ENCODE results near the gene MARF1. TPM values are rescaled to one million over a fixed set of nuclear protein-coding genes. Genes with fewer than 3 reads are reported as not detected.

MARF1 gene
- total RNA-seq, 1 donor from 2014 or later, result 50.8 TPM

DNA sequence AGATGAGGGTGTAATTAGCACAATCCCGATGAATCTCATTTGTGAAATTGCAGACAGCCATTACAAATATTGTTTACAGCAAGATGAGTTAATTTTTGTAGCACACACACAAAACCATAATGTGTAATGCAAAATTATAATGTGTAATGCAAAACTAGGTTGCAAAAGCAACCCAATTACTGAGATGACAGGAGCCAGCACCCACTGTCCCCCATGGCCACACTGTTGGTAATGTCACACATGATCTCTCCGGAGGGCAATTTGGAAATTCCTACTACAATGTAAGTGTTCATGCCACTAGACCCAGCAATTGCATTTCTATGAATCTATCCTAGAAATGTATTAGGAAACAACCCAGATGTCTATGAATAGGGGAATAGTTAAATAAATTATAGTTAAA lies 76.9 kb downstream of the MARF1 start:
- H3K27me3 Mint-ChIP-seq (ENCODE audit: low read depth), result no peaks in the 10 kb centered on the region
- no peak for TF ChIP-seq CTCF (IDR thresholded peaks at IDR 0.05)
- DNase-seq (ENCODE audit: low spot score), result no peak
- H3K4me1 Mint-ChIP-seq (ENCODE audit: low read depth), result peaks cover 3% of the 10 kb centered on the region
- H3K36me3 Mint-ChIP-seq (ENCODE audit: low read depth), result peaks cover 9% of the 10 kb centered on the region
- no peaks in the 10 kb centered on the region for H3K9me3 Mint-ChIP-seq (ENCODE audit: low read depth)
- no peak overlapping the region for H3K27ac Mint-ChIP-seq (ENCODE audit: unreplicated experiment)
- H3K4me3 Mint-ChIP-seq (ENCODE audit: unreplicated experiment), result no peak overlapping the region

GRCh38 chr16:15564604-15565339 lies 78.2 kb downstream of the MARF1 start:
- Mint-ChIP-seq H3K27me3 (ENCODE audit: low read depth) (no peaks in the 10 kb centered on the region), H3K4me1 (ENCODE audit: low read depth) (peaks cover 3% of the 10 kb centered on the region), H3K27ac (ENCODE audit: unreplicated experiment) (no peak overlapping the region), H3K4me3 (ENCODE audit: unreplicated experiment) (no peak overlapping the region), H3K9me3 (ENCODE audit: low read depth) (no peaks in the 10 kb centered on the region), H3K36me3 (ENCODE audit: low read depth) (peaks cover 9% of the 10 kb centered on the region)
- no peak for TF ChIP-seq CTCF (IDR thresholded peaks at IDR 0.05)
- DNase-seq (ENCODE audit: low spot score), result no peak

- Mint-ChIP-seq H3K27me3 (ENCODE audit: low read depth) (no peaks in the 10 kb centered on the region), H3K9me3 (ENCODE audit: low read depth) (no peaks in the 10 kb centered on the region), H3K36me3 (ENCODE audit: low read depth) (no peaks in the 10 kb centered on the region), H3K4me3 (ENCODE audit: unreplicated experiment) (no peak overlapping the region), H3K27ac (ENCODE audit: unreplicated experiment) (no peak overlapping the region), H3K4me1 (ENCODE audit: low read depth) (peaks cover 3% of the 10 kb centered on the region)
- TF ChIP-seq CTCF (IDR thresholded peaks at IDR 0.05), result no peak
- DNase-seq (ENCODE audit: low spot score), result no peak
Measured at GRCh38 chr16:15559176-15559575, 83.8 kb downstream of the MARF1 start.

DNA sequence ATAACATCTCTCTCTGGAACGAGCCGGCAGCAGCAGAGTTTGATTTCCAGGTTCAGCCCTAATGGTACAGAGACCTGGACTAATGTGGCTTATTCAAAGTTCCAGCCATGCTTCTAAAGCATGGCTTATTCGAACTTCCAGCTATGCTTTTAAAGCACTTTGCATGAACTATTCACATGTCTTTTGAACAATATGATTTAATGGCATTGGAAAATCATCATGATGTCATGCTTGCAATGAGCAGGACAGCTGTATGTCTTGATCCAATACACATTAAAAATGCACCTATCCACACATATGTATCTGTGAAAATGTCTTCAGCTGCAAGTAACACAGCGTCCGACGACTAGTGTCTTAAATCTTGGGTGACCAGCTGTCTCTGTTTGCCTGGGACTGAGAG lies 85.7 kb downstream of the MARF1 start:
- no peaks in the 10 kb centered on the region for H3K36me3 Mint-ChIP-seq (ENCODE audit: low read depth)
- H3K9me3 Mint-ChIP-seq (ENCODE audit: low read depth), result no peaks in the 10 kb centered on the region
- no peak overlapping the region for H3K4me3 Mint-ChIP-seq (ENCODE audit: unreplicated experiment)
- no peaks in the 10 kb centered on the region for H3K27me3 Mint-ChIP-seq (ENCODE audit: low read depth)
- DNase-seq (ENCODE audit: low spot score), result no peak
- H3K4me1 Mint-ChIP-seq (ENCODE audit: low read depth), result no peaks in the 10 kb centered on the region
- no peak overlapping the region for H3K27ac Mint-ChIP-seq (ENCODE audit: unreplicated experiment)
- TF ChIP-seq CTCF (IDR thresholded peaks at IDR 0.05), result no peak

DNA sequence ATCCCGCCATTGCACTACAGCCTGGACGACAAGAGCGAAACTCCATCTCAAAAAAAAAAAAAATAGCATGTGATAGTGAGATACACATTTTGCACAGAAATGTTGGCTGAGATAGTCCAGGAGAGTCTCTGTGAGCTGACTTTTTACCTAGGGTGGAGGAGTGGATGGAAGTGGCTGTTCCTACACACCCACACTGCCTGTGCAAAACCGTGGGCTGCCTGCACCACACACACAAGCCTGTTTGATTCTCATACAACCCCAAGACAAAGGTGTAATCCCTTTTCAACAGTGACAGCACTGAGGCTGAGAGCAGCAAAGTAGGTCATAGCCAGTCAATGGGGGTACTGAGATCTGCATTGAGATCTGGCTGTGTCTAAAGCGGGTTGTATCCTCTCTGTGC lies 86.8 kb downstream of the MARF1 start:
- no peaks in the 10 kb centered on the region for H3K4me1 Mint-ChIP-seq (ENCODE audit: low read depth)
- no peak for TF ChIP-seq CTCF (IDR thresholded peaks at IDR 0.05)
- no peaks in the 10 kb centered on the region for H3K27me3 Mint-ChIP-seq (ENCODE audit: low read depth)
- H3K9me3 Mint-ChIP-seq (ENCODE audit: low read depth), result no peaks in the 10 kb centered on the region
- DNase-seq (ENCODE audit: low spot score), result no peak
- H3K4me3 Mint-ChIP-seq (ENCODE audit: unreplicated experiment), result no peak overlapping the region
- no peak overlapping the region for H3K27ac Mint-ChIP-seq (ENCODE audit: unreplicated experiment)
- H3K36me3 Mint-ChIP-seq (ENCODE audit: low read depth), result no peaks in the 10 kb centered on the region
